ENCODE data around the gene SBF2. TPM values are rescaled to one million over a fixed set of nuclear protein-coding genes. Genes with fewer than 3 reads are reported as not detected.

Gene SBF2
- polyA plus RNA-seq, 1 donor from 2014 or later: 53.4 TPM

DNA sequence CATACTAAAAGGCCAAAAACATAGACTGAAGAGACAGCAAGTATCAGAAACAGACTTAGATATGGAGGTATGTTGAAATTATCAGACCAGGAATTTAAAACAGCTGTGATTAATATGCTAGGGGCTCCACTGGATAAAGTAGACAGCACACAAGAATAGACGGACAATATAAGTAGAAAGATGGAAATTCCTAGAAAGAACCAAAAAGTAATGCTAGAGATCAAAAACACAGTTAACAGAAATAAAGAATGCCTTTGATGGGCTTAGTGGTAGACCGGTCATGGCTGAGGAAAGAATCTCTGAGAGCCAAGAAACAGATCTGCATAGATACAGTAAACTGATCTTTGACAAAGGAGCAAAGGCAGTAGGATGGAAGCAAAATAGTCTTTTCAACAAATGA is 380.0 kb downstream of the SBF2 start:
- no peaks in the 10 kb centered on the region for H3K9me2 ChIP-seq (ENCODE audit: insufficient read depth, low read length)
- no peak for TF ChIP-seq SMC3 (conservative IDR thresholded peaks at IDR 0.05; ENCODE audit: poor library complexity)
- H3K27ac ChIP-seq (ENCODE audit: low read length): no peak overlapping the region
- no peaks in the 10 kb centered on the region for H4K20me1 ChIP-seq (ENCODE audit: insufficient read depth)
- H3K9me3 ChIP-seq (ENCODE audit: low read length): no peaks in the 10 kb centered on the region
- H2AFZ ChIP-seq (ENCODE audit: low read depth, low read length): no peak overlapping the region
- no peaks in the 10 kb centered on the region for H3K27me3 ChIP-seq (ENCODE audit: insufficient read depth, low read depth, low read length)
- no peaks in the 10 kb centered on the region for H3K79me2 ChIP-seq (replicated peaks; ENCODE audit: insufficient read depth, low read length)
- no peak overlapping the region for H3K4me2 ChIP-seq (ENCODE audit: low read length)
- H3F3A ChIP-seq (ENCODE audit: insufficient read depth, low read length, poor library complexity, severe bottlenecking): no peaks in the 10 kb centered on the region
- no peak overlapping the region for H3K9ac ChIP-seq (ENCODE audit: low read length)
- H3K36me3 ChIP-seq (ENCODE audit: insufficient read depth, low read length): no peaks in the 10 kb centered on the region
- no peak overlapping the region for H3K4me3 ChIP-seq (ENCODE audit: low read length)

DNA sequence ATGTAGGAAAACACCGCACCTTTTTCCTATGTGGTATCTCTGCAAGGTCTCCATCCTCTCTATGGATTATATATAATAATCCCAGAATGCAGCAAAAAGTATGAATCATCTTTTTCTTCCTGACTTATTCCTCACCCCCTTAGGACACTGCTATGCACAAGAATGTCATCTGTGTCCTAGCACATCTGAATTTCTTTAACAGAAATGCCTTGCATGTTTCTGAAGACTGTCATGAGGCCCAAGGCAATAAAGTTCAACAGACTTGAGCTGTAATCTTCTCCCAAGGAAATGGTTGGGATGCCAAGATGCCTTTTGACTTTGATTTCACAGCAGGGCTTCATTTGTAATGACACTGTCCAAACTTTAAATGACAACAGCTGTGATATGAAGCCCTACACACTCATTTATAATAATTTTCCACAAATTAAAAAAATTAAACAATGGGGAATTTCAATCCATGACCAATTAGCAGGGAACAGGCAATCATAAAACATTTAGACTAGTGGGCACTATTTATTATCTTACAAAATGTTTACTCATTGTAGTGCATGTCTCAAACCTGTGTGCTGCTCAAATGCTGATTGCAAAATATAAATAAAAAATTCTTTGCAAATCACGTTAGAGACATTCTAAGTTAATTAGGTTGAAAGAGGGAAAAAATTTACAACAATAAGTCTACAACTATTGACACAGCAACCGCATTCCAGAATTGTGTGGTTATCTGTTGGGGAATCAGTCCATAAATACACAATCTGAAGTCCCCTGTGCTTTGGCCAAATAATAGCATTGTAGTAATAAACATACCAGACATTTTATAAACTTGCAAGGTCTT is 387.8 kb downstream of the SBF2 start:
- Histone ChIP-seq H3F3A (ENCODE audit: insufficient read depth, low read length, poor library complexity, severe bottlenecking) (no peaks in the 10 kb centered on the region), H3K4me3 (ENCODE audit: low read length) (no peak overlapping the region), H2AFZ (ENCODE audit: low read depth, low read length) (no peak overlapping the region), H3K79me2 (replicated peaks; ENCODE audit: insufficient read depth, low read length) (no peaks in the 10 kb centered on the region), H3K27me3 (ENCODE audit: insufficient read depth, low read depth, low read length) (no peaks in the 10 kb centered on the region), H3K27ac (ENCODE audit: low read length) (no peak overlapping the region), H3K9ac (ENCODE audit: low read length) (no peak overlapping the region), H3K4me2 (ENCODE audit: low read length) (no peak overlapping the region), H4K20me1 (ENCODE audit: insufficient read depth) (no peaks in the 10 kb centered on the region), H3K9me2 (ENCODE audit: insufficient read depth, low read length) (no peaks in the 10 kb centered on the region), H3K36me3 (ENCODE audit: insufficient read depth, low read length) (no peaks in the 10 kb centered on the region), H3K9me3 (ENCODE audit: low read length) (no peaks in the 10 kb centered on the region)
- TF ChIP-seq TAF1 (IDR thresholded peaks at IDR 0.05; ENCODE audit: low read depth): no peak
- TF ChIP-seq EP300 (conservative IDR thresholded peaks at IDR 0.05; ENCODE audit: poor library complexity, severe bottlenecking): no peak
- no peak for TF ChIP-seq RAD21 (conservative IDR thresholded peaks at IDR 0.05)
- no peak for TF ChIP-seq EZH2 (IDR thresholded peaks at IDR 0.05; ENCODE audit: borderline replicate concordance, insufficient read depth, low read length, poor library complexity, severe bottlenecking)
- no peak for TF ChIP-seq MXI1 (conservative IDR thresholded peaks at IDR 0.05; ENCODE audit: poor library complexity, severe bottlenecking)
- no peak for TF ChIP-seq SMC3 (conservative IDR thresholded peaks at IDR 0.05; ENCODE audit: poor library complexity)
- TF ChIP-seq REST (IDR thresholded peaks at IDR 0.05; ENCODE audit: borderline replicate concordance): no peak
- TF ChIP-seq, protein P1, sequence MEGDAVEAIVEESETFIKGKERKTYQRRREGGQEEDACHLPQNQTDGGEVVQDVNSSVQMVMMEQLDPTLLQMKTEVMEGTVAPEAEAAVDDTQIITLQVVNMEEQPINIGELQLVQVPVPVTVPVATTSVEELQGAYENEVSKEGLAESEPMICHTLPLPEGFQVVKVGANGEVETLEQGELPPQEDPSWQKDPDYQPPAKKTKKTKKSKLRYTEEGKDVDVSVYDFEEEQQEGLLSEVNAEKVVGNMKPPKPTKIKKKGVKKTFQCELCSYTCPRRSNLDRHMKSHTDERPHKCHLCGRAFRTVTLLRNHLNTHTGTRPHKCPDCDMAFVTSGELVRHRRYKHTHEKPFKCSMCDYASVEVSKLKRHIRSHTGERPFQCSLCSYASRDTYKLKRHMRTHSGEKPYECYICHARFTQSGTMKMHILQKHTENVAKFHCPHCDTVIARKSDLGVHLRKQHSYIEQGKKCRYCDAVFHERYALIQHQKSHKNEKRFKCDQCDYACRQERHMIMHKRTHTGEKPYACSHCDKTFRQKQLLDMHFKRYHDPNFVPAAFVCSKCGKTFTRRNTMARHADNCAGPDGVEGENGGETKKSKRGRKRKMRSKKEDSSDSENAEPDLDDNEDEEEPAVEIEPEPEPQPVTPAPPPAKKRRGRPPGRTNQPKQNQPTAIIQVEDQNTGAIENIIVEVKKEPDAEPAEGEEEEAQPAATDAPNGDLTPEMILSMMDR (IDR thresholded peaks at IDR 0.05; ENCODE audit: poor library complexity, severe bottlenecking): no peak
- TF ChIP-seq POLR2AphosphoS5 (IDR thresholded peaks at IDR 0.05): no peak
